ENCODE measurements around the gene FKBP6. TPM values are rescaled to one million over a fixed set of nuclear protein-coding genes. Genes with fewer than 3 reads are reported as not detected.

Gene FKBP6
- total RNA-seq, 1 experiment from 2014 or later = not detected

GRCh38 chr7:73391396-73391795, 63.4 kb downstream of the FKBP6 start:
- no TSS peak for BruUV-seq (replicated peaks)
- H3K9me3 ChIP-seq (ENCODE audit: low read length) = peaks cover 13% of the 10 kb centered on the region; the same call in 1 of the 2 replicates
- H3K27me3 ChIP-seq (ENCODE audit: low read length) = no peaks in the 10 kb centered on the region
- H3K79me2 ChIP-seq (ENCODE audit: low read length) = no peaks in the 10 kb centered on the region
- H3K4me2 ChIP-seq (ENCODE audit: low read length) = no peak overlapping the region
- no peaks in the 10 kb centered on the region for H3K4me1 ChIP-seq (ENCODE audit: insufficient read depth, low read length)
- DNase-seq = no peak
- H3K9ac ChIP-seq (ENCODE audit: low read length) = no peak overlapping the region
- no peaks in the 10 kb centered on the region for H3K36me3 ChIP-seq (ENCODE audit: low read depth, low read length)
- no peaks in the 10 kb centered on the region for H4K20me1 ChIP-seq (ENCODE audit: low read length)
- intact Hi-C loops (cut with micrococcal nuclease) = no loop called here
- H2AFZ ChIP-seq (ENCODE audit: low read length) = no peak overlapping the region
- no peak for ATAC-seq
- no peaks in the 10 kb centered on the region for H3K9me2 ChIP-seq (replicated peaks; ENCODE audit: low read length)
- H3F3A ChIP-seq (ENCODE audit: low read length, unreplicated experiment) = no peaks in the 10 kb centered on the region
- H3K27ac ChIP-seq (ENCODE audit: low read length) = no peak overlapping the region
- CTCF ChIA-PET = no interaction called here
- no peak overlapping the region for H3K4me3 ChIP-seq (ENCODE audit: low read length)
- POLR2A ChIA-PET (ENCODE audit: unreplicated experiment) = no interaction called here
- no peak for TF ChIP-seq EZH2phosphoT487 (IDR thresholded peaks at IDR 0.05; ENCODE audit: borderline replicate concordance, low read length)
- no peak for TF ChIP-seq CTCF (conservative IDR thresholded peaks at IDR 0.05; ENCODE audit: low read depth, low read length)
- TF ChIP-seq EZH2 (IDR thresholded peaks at IDR 0.05; ENCODE audit: low read length, unreplicated experiment) = no peak

DNA sequence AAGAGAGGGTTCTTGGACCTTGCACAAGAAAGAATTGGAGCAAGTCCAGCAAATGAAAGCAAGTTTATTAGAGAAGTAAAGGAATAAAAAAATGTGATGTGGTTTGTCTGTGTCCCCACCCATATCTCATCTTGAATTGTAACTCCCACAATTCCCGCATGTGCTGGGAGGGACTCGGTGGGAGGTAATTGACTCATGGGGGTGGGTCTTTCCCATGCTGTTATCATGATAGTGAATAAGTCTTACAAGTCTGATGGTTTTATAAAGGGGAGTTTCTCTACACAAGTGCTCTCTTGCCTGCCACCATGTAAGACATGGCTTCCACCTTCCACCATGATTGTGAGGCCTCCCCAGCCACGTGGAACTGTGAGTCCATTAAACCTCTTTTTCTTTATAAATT, 66.5 kb downstream of the FKBP6 start:
- BruUV-seq (replicated peaks) = no TSS peak
- CTCF ChIA-PET = no interaction called here

More for the DNA sequence above, 66.5 kb downstream of the FKBP6 start:
- ATAC-seq = no peak
- no peaks in the 10 kb centered on the region for H3K79me2 ChIP-seq (ENCODE audit: low read length)
- H4K20me1 ChIP-seq (ENCODE audit: low read length) = no peaks in the 10 kb centered on the region
- intact Hi-C loops (cut with micrococcal nuclease) = no loop called here
- no peak overlapping the region for H3K27ac ChIP-seq (ENCODE audit: low read length)
- no peaks in the 10 kb centered on the region for H3K9me3 ChIP-seq (ENCODE audit: low read length)
- H3K36me3 ChIP-seq (ENCODE audit: low read depth, low read length) = no peaks in the 10 kb centered on the region
- H3K9ac ChIP-seq (ENCODE audit: low read length) = no peak overlapping the region
- no peaks in the 10 kb centered on the region for H3K9me2 ChIP-seq (replicated peaks; ENCODE audit: low read length)
- no peaks in the 10 kb centered on the region for H3K4me1 ChIP-seq (ENCODE audit: insufficient read depth, low read length)
- no peak overlapping the region for H3K4me2 ChIP-seq (ENCODE audit: low read length)
- no peak for DNase-seq
- POLR2A ChIA-PET (ENCODE audit: unreplicated experiment) = no interaction called here
- H3K4me3 ChIP-seq (ENCODE audit: low read length) = no peak overlapping the region
- TF ChIP-seq EZH2 (IDR thresholded peaks at IDR 0.05; ENCODE audit: low read length, unreplicated experiment) (no peak), CTCF (conservative IDR thresholded peaks at IDR 0.05; ENCODE audit: low read depth, low read length) (no peak), EZH2phosphoT487 (IDR thresholded peaks at IDR 0.05; ENCODE audit: borderline replicate concordance, low read length) (no peak)
- H3F3A ChIP-seq (ENCODE audit: low read length, unreplicated experiment) = no peaks in the 10 kb centered on the region
- no peaks in the 10 kb centered on the region for H3K27me3 ChIP-seq (ENCODE audit: low read length)
- no peak overlapping the region for H2AFZ ChIP-seq (ENCODE audit: low read length)
